ENCODE results near the gene CEP104.

CEP104 gene

GRCh38 chr1:3778590-3779264, 78.3 kb downstream of the CEP104 start:
- no peak for DNase-seq (ENCODE audit: low read depth, low spot score)

GRCh38 chr1:3777647-3778589, 79.1 kb downstream of the CEP104 start:
- no peak for DNase-seq (ENCODE audit: low read depth, low spot score)

DNA sequence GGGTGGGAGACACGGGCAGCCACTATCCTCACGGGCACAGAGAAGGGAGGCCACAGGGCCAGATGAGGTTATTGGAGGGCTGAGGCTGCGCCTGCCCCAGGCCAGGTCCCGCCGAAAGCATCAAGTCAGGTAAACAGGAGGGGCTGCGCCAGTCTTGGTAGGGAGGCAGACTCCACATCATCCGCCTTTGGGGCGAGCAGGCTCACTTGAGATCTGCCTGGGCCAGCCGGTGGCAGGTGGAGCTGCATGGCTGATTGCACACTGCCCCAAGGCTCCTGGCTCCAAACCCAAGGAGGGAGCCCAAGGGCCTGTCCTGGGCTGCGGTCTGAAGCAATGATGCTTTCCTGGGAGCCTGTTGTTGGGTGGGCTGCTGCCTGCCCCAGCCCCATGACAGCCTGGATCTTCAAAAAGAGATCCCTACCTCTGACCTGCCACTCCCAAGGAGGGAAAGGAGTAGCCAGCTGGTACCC, 79.9 kb downstream of the CEP104 start:
- DNase-seq (ENCODE audit: low read depth, low spot score), result no peak

- no peak for DNase-seq (ENCODE audit: low read depth, low spot score)
Measured at GRCh38 chr1:3776231-3776961, 80.6 kb downstream of the CEP104 start.

- DNase-seq (ENCODE audit: low read depth, low spot score), result no peak
Measured at GRCh38 chr1:3775490-3776230, 81.4 kb downstream of the CEP104 start.

GRCh38 chr1:3774946-3775489, 82.0 kb downstream of the CEP104 start:
- DNase-seq (ENCODE audit: low read depth, low spot score), result no peak

GRCh38 chr1:3774276-3774945, 82.6 kb downstream of the CEP104 start:
- no peak for DNase-seq (ENCODE audit: low read depth, low spot score)

GRCh38 chr1:3773572-3774275, 83.3 kb downstream of the CEP104 start:
- DNase-seq (ENCODE audit: low read depth, low spot score), result no peak

- no peak for DNase-seq (ENCODE audit: low read depth, low spot score)
Measured at GRCh38 chr1:3772715-3773571, 84.1 kb downstream of the CEP104 start, which contains the start of gene SMIM1. SMIM1 (plus strand) TSS chr1:3772749; CDS start chr1:3775374, 2,625 bp downstream.

DNA sequence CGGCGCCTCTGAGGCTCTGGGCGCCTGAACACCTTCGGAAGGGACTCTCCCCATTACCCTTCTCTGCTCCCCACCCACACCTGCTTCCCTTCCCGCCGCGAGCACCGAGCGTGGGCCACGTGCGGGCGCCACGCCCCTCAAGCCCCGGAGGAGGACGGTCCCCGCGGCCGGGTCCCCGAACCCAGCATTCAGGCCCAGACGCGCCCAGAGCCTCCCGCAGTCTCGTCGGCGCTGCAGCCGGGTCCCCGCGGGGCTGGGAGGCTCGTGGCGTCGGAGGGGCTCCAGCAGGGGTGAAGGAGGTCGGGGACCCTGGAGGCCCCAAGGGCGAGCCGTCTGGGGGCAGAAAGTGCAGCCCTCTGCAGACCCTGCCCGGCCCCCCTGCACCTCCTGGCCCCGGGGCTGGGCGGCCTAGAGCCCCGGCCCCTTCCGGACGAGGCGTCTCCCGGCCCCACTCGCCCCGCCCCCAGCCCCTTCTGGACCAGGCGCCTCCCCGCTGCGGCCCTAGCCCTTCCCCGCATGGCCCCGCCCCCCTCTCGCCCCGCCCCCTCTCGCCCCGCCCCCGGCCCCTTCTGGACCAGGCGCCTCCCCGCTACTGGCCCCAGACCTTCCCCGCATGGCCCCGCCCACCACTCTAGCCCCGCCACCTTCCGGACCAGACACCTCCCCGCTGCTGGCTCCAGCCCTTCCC, 84.8 kb downstream of the CEP104 start:
- DNase-seq (ENCODE audit: low read depth, low spot score), result peak; percentile 70

DNA sequence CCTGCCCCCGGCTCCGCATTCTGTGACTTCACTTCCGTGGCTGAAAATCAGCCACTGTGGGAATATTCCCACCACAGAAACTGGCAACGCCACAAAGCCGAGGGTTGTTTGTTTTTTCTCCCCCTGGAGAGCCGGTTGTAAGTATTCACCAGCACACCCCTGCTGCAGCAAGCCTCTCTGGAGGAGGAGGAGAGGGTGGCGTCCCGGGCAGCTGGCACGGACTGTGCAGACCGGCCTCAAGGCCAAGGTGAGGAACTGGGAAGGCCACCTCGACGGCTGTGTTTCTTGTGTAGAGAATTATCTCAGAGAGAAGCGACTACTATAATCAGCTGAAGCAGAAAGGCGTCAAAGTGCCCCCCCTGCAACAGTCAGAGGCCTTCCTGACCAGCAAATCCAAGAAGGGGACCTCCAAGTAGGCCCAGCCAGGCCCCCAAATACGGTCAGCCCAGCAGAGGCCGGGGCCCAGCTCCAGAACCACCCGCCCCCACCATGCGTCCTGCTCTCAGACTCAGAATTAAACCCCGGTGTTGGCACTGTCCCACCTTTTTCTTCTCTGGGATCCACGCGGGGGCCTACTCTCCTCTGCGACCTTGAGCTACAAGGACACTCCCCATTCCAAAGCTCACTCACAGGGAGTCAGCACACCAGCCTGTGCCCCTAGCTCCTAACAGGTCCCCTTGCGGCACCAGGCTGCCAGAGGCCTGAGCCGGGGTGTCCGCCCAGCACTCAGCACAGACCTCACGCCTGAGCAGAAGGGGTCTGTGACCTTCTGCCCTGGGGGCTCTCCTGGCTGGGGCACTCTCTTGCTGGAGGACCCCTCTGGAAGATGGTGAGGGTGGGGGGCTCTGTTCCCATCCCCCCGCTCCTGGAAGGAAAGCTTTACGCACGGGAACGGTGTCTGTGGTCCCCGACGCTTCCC, 85.6 kb downstream of the CEP104 start:
- no peak for DNase-seq (ENCODE audit: low read depth, low spot score)

- DNase-seq (ENCODE audit: low read depth, low spot score), result no peak
Measured at GRCh38 chr1:3770047-3770765, 86.8 kb downstream of the CEP104 start.

- no peak for DNase-seq (ENCODE audit: low read depth, low spot score)
Measured at GRCh38 chr1:3768811-3769390, 88.1 kb downstream of the CEP104 start.

- no peak for DNase-seq (ENCODE audit: low read depth, low spot score)
Measured at GRCh38 chr1:3767328-3767925, 89.6 kb downstream of the CEP104 start.

- no peak for DNase-seq (ENCODE audit: low read depth, low spot score)
Measured at GRCh38 chr1:3763351-3764125, 93.5 kb downstream of the CEP104 start.

Measured in activated CD4-positive, CD25-positive, alpha-beta regulatory T cell treated with anti-CD3 and anti-CD28 coated beads, Interleukin-2, amount 50 U/mL, for 16 hours (primary cell).